ENCODE measurements around the gene CCDC80.
A peak's percentile ranks its signal among the peaks of the same experiment; 100 is the strongest.

The CCDC80 gene

DNA sequence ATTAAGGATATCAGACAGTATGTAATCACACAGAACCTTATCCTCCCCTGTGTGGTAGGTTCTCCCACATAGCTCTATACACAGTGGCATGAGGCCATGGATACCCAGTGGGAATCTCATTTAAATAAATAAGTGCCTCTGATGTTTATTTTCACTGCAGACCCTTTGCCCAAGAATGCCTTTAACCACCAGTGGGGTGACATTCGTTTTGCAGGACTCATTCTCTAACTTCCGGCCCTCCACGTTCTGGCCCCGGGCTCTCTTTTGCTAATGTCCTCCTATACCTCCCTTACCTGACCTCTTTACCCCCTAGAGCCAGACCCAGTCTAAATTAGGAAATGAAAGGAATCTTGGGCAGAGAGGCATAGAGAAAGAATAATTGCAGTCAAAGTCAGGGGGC, 8.3 kb downstream of the CCDC80 start:
- DNase-seq = no peak

DNA sequence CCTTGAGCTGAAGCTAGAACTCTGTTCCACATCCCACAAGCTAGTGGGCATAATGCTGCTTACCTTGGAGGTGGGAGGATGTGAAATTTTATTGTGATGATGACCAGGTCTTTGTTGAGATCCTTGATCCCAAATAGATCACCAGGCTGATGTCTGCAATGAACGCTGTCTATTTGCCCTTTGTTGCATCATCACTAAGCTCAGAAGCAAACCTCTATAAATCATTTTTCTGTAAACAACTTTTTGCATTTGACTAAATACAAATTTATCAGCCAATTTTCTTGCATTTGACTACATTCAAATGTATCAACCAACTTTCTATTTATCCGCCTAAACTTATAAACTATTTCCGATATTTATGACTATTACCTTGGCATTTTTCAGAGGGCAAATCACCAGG, 9.7 kb downstream of the CCDC80 start:
- no peak for DNase-seq

DNA sequence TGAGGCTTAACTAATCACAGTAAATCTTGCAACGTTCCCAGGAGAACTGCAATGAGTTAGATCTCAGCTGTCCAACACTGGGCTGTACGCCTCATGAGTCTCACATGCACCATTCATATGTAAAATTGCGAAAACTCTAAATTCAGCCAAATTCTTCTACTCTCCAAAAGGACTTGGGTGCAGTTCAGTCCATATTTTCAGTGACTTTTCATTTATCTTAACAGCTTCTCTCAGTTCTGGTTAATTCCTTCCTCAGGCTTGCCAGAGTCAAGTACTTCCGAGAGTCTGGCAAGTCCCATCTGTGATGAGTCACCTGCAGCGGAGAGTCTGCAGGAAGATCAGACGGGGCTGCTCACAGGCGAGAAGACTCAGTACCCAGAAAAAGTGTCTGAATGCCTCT, 11.5 kb downstream of the CCDC80 start:
- DNase-seq = peak; percentile 87

DNA sequence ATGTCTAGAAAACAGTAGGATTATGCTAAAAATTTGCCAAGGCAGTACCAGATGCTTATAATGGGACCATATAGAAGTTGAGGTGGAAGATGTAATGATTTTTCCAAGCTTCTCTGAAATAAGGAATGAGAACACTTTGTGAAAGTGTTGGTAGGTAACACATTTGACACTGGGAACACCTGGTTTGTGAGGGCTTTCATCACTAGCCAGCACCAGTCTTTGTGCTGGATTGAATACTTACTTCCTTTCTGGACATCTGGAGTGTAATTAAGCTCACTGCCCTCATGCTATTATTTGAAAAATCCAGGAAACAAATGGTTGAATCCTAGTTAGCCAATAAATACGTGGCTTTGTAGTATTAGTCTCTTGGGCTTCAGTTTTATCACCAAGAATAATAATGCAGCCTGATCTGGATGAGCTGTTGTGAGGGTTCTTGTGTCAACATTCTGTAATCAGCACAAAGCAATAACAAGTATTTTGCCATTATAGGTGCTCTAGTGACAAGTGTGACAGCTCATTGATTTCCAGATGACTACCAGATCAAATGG, 12.9 kb downstream of the CCDC80 start:
- peak; percentile 87 for DNase-seq

DNA sequence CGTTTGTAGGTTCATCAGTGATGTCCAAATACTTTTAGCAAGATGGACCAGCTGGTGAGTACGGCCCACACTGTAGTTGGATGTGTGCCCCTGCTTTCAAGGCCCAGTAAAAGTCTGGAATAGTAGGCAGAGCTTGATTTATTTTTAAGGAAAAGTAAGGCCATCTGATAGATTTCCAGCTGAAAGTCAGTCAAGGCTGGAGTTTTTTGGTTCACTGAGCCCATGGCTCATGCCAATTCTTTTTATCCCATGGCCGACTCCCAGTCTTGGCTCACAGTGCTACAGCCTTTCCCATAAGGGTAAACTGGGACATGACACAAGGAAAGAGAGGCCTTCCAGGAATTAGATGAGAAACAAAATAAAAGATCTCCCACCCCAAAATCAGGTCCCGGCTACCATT, 13.5 kb downstream of the CCDC80 start:
- DNase-seq = no peak

DNA sequence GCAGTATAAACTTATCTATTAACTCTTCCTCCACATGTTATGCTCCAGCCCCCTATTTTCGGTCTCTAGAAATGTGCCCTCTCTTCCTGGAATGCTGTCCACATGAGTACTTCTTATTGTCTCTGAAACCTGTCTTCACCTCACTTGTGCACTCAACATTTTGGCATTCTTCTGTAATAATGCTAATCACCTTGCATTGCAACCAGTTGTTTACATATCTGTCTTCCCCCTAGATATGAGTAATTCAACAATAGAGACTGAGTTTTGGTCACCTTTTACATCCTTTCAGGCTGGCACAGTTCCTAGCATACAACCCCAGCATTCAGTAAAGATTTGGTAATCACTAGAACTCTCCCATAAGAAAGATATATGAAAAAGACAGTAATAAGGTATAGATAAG, 17.2 kb downstream of the CCDC80 start:
- DNase-seq = no peak

DNA sequence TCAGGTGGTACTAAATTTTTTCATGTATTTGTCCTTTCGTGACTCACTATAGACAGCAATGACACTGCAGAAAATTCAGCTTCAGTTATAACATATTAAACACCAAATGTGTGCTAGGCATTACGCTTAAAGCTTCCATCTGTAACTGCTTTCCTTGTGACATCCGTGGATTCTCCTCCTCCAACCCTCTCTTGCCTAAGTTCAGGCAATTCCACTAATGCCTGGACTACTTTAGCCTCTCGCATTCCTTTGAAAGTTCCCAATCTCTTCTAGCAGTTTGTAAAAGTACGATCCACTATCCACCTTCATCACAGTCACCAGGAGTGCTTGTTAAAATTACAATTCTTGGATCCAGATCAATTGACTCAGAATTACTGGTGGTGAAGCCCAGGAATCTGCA, 17.7 kb downstream of the CCDC80 start:
- DNase-seq = no peak

DNA sequence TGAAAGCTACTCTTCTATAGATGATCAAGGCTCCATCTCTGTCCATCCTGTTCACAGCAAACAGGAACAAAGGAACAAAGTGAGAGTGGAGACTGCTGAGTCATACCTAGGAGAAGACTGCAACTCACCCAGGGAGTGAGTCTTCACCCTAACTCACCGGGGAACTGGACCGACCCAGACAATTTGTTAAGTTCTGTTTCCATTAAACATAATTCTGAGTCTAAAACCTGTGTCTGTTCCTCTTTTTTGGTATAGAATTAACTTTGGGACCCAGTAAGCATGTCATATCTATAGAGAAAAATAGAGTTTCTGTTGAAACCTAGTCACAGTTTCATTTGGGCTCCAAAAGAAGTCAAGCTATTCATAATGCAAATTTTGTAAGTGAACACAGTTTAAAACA, 21.6 kb downstream of the CCDC80 start:
- peak; percentile 49 for DNase-seq

DNA sequence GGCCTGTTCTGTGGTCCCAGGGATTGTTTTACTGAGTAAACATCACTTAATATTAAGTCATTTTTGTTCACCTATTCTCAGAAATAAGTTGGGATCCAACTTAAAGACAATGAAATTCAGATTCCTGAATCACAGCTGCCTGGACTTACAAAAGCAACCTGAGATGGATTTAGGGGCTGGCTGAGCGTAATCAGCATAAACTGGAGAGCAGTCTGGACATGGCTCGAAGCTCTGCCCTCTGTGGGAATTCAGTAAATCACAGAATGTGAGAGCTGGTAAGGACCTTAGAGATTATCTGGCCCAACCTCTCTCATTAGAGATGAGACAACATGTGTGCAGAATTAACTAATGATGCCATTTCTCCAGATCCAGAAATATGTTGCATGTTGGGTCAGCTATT, 23.7 kb downstream of the CCDC80 start:
- peak; percentile 59 for DNase-seq

DNA sequence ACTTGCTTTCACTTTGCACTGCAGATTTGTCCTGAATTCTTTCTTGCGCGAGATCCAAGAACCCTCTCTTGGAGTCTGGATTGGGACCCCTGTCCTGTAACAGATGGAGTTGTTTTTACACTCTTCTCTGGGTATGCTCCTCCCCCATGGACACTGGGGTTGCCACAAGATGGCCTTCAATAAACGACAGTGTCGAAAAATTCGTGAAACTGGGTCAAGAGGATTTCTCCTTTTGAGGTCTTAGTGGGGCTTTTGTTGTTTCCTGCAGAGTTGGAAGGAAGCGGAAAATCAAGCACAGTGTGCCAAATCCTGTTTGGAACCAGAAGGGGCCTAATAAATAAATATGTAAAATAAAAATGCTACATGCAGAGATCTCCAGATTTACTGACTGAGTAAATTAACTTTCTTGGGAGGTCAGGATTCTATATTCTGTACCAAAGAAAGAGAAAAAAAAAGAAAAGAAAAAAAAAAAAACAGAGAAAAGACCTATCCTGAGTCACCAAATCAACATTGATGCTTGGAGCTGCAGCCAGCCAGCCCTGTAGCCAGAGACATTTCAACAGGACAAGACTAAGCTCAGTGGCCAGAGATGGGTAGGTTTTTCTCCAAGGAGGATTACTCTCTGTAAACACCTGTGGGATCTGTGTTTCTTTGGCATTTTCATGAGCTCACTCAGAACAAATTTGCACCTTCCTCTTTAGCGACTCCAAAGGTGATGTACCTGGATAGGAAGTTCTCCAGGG, 24.8 kb downstream of the CCDC80 start:
- peak; percentile 59 for DNase-seq

DNA sequence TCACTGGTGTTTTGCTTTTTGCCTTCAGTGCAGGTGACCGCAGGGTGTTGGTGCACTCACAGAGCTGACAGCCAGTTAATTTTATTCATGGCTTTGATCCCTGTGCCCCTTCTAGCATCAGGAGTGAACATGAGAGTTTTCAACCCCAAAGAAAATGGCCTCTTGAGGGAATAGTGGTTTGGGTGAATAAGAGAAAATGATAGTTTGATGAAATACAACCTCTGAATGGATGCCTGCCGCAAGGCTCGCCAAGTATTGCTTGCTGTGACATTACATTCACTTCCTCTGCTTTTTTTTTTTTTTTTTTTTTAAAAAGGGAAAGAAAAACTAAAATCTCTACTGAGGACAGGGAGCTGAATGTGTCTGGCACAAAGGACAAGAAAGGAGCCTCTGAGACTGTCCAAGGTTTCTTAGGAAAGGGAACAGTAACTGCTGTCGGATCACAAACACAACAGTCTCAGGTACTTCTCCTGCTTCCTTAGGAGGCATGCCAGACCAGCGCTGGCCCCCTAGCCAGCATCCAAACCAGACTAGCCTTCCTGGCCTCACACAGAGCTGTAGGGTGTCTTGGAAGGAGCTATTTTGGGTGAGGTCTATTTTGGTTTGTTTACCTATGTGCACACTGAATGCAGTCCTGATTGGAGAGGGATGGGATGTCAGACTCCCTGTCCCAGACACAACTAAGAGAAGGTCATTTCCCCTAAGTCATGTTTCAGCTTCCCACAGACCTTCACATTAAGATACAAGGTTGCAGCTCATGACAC, 29.0 kb downstream of the CCDC80 start:
- no peak for DNase-seq

DNA sequence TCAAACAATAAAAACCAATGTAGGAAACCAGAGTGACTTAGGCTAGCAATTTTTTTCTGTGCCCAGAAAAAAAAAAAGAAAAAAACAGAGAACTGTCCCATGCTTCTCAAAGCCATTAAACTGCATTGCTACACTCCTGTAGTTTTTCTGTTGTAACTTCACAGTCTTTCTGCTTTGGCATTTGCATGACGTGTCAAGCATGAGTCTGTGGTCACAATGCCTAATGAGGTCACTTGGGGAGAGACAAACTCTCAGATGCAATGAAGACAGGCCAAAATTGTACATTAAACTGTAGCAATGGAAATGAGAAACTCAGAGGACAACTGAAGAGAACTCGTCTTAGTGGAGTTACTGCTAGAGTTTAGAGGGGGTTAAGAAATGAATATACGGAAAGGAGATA, 30.8 kb downstream of the CCDC80 start:
- DNase-seq = no peak

DNA sequence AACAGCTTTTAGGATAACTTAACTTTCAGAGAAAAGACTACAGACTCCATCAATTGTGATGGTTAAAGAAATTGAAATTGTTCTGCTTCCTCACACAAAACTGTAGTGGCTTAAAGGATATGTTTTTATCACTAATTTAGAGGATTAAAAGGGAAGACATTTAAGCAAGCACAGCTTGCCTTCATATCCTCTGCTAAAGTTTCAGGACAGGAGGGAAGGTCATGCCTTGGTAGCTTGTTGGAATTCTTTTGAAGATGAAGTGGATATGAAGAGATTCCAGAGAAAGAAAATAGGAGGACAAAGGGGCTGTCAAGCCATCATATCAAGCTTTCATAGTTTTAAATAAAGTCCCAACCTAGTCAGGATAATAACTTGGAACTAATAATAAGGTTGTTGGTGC, 33.1 kb downstream of the CCDC80 start:
- no peak for DNase-seq

DNA sequence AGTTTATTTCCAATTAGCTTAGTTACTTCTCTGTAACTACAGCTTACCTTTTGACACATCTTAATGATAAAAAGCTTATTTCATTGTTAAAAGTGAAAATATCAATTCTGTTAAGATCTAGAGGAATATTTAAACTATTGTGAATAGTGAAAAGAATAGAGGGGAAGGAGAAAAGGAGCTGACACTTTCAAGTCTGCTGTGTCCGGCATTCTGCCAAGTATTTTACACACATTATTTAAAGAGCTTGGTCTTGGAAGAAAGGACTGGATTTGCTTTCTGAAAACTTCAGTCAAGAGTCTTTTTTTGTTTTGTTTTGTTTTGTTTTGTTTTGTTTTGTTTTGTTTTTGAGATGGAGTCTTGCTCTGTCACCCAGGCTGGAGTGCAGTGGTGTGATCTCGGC, 34.8 kb downstream of the CCDC80 start:
- no peak for DNase-seq

DNA sequence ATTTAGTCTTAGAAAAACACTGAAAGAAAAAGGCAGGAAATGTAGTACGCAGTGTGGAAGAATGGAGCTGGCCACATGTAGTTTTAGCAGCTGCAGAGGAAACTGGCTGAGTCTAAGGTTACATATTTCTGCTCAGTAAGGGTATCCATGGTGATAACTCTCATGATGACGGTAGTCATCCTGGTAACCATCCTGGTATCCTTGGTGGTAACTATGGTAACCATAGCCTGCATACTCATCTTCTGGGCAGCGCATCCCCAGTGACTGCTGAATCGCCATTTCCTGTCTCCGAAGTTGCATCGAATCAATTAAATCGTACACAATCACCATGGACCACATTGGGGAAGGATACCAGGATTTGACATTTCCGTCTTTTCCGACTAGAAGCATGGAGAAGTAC, 35.7 kb downstream of the CCDC80 start:
- DNase-seq = peak; percentile 77

DNA sequence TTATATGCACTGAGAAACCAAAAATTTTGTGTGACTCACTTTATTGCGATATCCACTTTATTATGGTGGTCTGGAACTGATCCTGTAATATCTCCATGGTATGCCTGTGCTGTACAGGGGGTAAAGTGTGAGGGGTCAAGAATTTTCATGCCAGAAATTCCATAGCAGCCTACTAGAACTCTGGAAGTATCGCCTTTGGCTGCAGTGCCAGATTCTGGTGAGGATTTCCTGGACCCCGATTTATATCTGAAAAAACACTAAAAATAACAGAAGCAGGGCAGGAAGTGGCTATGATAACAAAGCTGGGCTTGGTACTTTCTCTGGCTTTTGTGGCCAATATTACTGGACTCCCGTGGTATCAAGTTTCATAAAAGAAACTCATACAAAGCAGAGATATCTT, 36.4 kb downstream of the CCDC80 start:
- DNase-seq = no peak

DNA sequence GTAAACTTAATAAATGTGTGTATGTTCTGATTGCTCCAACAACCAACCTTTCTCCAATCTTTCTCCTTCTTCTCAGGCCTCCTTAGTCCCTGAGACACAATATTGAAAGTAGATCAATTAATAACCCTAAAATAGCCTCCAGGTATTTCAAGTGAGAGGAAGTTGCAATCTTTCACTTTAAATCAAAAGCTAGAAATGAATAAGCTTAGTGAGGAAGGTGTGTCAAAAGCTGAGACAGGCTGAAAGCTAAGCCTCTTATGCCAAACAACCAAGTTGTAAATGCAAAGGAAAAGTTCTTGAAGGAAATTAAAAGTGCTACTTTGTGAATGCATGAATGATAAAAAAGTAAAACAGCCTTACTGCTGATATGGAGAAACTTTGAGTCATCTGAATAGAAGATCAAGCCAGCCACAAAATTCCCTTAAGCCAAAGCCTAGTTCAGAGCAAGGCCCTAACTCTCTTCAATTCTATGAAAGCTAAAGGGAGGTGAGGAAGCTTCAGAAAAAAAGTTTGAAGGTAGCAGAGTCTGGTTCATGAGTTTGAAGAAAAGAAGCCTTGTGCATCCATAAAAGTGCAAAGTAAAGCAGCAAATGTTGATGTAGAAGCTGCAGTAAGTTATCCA, 38.6 kb downstream of the CCDC80 start:
- DNase-seq = no peak

DNA sequence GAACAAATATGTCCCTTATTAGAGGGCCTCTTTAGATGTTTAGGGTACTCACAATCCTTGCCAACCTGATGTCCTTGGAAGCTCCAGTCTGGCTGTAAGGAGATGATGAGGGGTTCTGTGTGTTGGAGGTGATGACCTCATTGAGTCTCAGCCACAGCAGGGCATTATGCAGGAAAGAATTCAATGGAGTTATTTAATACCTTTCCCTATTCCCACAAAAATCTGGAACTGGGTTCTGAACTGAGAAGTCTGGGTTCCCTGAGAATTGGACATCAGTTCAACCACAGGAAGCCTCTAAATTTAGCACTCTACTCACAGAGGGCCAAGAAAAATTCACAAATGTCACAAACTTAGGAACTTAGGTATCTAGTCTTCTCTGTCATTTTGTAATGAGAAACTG, 42.2 kb downstream of the CCDC80 start:
- DNase-seq = no peak

DNA sequence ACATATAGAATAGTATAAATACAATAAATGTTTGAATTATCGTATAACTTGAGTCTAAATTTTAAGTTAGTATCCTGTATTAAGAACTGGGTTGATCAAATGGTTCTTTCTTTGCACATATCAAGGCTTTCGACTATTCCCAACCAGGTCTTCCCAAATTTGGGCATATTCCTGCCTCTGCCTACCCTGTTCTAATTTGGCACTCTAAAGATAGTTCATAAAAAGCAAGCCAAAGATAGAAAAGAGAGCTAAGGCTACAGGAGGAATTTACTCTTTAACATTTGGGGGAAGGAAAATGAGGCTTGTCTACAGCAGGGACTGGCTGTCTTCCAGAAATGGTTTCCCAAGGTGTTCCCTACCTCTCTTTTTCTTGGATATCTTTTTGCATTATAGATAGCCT, 43.0 kb downstream of the CCDC80 start:
- no peak for DNase-seq

DNA sequence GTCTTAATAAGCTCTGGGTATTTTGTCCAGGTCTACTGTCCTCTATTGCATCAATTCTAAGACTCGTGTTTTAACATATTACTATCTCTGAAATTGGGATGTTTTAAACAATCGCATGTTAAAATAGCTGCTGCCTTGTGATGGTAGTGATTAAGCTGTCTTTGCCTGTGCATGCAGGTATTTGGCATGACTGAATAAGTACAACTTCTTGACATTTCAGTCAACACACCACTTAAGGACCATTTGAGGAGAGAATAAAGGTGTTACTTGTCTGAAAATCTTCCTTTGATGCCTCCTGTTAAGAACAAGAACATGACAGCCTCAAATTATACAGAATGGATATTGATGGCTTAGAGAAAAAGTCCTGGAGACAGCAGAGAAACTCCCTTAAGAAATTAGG, 46.1 kb downstream of the CCDC80 start:
- no peak for DNase-seq

DNA sequence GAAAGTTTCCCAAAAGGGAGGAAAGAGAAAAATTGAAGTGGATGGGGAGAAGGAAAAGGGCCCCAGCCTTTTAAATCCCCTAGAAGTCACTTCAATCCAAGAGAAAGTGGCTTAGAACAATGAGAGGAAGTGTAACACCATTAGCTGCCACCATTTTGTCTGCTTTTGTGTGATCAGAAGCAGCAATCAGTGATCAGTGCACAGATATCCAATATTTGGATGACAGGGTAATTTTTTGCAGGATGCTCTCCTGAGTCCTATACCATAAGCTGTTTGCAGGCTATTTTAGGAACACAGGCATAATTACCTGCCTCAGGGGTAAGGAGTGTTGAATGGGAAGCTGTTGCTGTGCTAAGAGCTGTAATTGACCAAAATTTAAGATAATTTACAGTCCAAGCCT, 47.7 kb downstream of the CCDC80 start:
- DNase-seq = no peak

DNA sequence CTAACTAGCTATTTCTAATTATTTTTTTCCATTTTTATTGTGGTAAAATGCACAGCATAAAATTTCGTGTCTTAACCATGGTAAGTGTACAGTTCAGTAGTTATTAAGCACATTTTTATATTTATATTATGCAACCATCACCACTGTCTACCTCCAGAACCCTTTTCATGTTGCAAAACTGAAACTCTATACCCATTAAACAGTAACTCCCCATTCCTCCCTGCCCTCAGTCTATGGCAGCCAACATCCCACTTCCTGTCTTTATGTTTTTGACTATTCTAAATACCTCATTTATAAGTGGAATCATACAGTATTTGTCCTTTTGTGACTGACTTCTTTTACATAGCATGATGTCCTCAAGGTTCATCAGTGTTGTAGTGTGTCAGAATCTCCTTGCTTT, 53.6 kb downstream of the CCDC80 start:
- DNase-seq = no peak

DNA sequence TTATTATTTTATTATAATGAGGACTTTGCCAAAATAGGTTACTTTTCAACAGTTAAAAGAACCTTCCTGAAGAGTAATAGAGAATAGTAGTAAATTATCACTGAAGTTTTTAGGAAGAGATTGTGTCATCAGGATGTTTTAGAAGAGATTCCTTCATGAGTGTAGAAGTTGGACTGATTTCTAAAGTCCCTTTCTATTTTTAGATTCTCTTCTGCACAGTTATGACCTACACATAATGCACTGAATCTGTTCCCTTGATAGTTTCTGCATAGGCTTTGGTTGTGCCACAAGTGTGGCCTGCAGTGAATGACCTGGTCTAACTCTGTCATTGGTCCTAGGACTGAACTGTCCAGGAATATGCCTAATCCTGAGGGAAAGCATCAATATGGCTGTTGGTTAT, 55.2 kb downstream of the CCDC80 start:
- no peak for DNase-seq

DNA sequence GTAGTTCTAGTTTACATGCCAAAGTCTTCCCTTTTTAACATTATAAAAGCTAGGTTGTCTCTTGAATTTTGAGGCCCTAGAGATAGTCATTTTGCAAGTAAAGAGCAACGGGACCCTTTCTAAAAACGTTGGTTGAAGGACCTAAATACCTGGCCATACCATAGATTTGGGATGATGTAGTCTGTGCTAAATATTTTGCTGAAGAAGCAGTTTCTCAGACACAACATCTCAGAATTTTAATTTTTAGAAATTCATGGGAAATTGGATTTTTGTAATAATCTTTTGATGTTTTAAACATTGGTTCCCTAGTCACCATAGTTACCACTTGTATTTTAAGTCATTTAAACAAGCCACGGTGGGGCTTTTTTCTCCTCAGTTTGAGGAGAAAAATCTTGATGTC, 57.8 kb downstream of the CCDC80 start:
- no peak for DNase-seq

All from DMS53 (cell line).